ENCODE results near the gene TECPR2. TPM values are rescaled to one million over a fixed set of nuclear protein-coding genes. Genes with fewer than 3 reads are reported as not detected.

TECPR2 gene
- total RNA-seq, 2 experiments from 2014 or later: 4.7 to 5.0 TPM

- H3K36me3 Mint-ChIP-seq (ENCODE audit: low read depth): peaks cover 3% of the 10 kb centered on the region
- no peak for TF ChIP-seq CTCF (IDR thresholded peaks at IDR 0.05)
- intact Hi-C loops (cut with micrococcal nuclease): no loop called here
- no peak for DNase-seq
- no peak overlapping the region for H3K27ac Mint-ChIP-seq
- no peak overlapping the region for H3K4me3 Mint-ChIP-seq
- CTCF ChIA-PET: interaction anchor here (1.4 to 4.7 kb wide), 2 partner anchors 15 to 64 kb away, joined by 5 to 26 read pairs; no protein-coding TSS in a partner anchor
- H3K9me3 Mint-ChIP-seq: no peaks in the 10 kb centered on the region
- no peak for ATAC-seq
- no peaks in the 10 kb centered on the region for H3K4me1 Mint-ChIP-seq (ENCODE audit: low read depth)
- no peaks in the 10 kb centered on the region for H3K27me3 Mint-ChIP-seq
- POLR2A ChIA-PET: no interaction called here
Observed at GRCh38 chr14:102452302-102452701, 89.6 kb downstream of the TECPR2 start.

- no peak for DNase-seq
- intact Hi-C loops (cut with micrococcal nuclease): no loop called here
- no peaks in the 10 kb centered on the region for H3K27me3 Mint-ChIP-seq
Observed at GRCh38 chr14:102454711-102455110, 92.0 kb downstream of the TECPR2 start.

GRCh38 chr14:102457509-102457908, 94.8 kb downstream of the TECPR2 start:
- DNase-seq (no peak), ATAC-seq (no peak)
- POLR2A ChIA-PET: no interaction called here
- Mint-ChIP-seq H3K36me3 (ENCODE audit: low read depth) (peaks cover 4% of the 10 kb centered on the region), H3K4me1 (ENCODE audit: low read depth) (peaks cover 5% of the 10 kb centered on the region), H3K27me3 (no peaks in the 10 kb centered on the region), H3K9me3 (no peaks in the 10 kb centered on the region), H3K27ac (no peak overlapping the region), H3K4me3 (no peak overlapping the region)
- intact Hi-C loops (cut with micrococcal nuclease): no loop called here
- no peak for TF ChIP-seq CTCF (IDR thresholded peaks at IDR 0.05)
- CTCF ChIA-PET: no interaction called here

More at GRCh38 chr14:102454711-102455110, 92.0 kb downstream of the TECPR2 start:
- no peak for TF ChIP-seq CTCF (IDR thresholded peaks at IDR 0.05)
- Mint-ChIP-seq H3K4me3 (no peak overlapping the region), H3K4me1 (ENCODE audit: low read depth) (no peaks in the 10 kb centered on the region), H3K36me3 (ENCODE audit: low read depth) (peaks cover 4% of the 10 kb centered on the region), H3K9me3 (no peaks in the 10 kb centered on the region), H3K27ac (no peak overlapping the region)
- CTCF ChIA-PET: interaction anchor here (1.2 kb wide), 1 partner anchor 16 kb away, joined by 4 read pairs; no protein-coding TSS in a partner anchor
- POLR2A ChIA-PET: no interaction called here
- ATAC-seq: no peak

GRCh38 chr14:102461490-102462338, 99.0 kb downstream of the TECPR2 start:
- intact Hi-C loops (cut with micrococcal nuclease): no loop called here
- ChIA-PET CTCF (interaction anchor here (1.4 kb wide), 1 partner anchor 24 kb away, joined by 8 read pairs; no protein-coding TSS in a partner anchor), POLR2A (no interaction called here)
- no peak overlapping the region for H3K27ac Mint-ChIP-seq
- H3K4me1 Mint-ChIP-seq (ENCODE audit: low read depth): peaks cover 5% of the 10 kb centered on the region
- H3K4me3 Mint-ChIP-seq: no peak overlapping the region
- no peaks in the 10 kb centered on the region for H3K9me3 Mint-ChIP-seq
- DNase-seq: peak; percentile 4
- H3K27me3 Mint-ChIP-seq: no peaks in the 10 kb centered on the region
- TF ChIP-seq CTCF (IDR thresholded peaks at IDR 0.05): no peak
- H3K36me3 Mint-ChIP-seq (ENCODE audit: low read depth): peaks cover 2% of the 10 kb centered on the region
- no peak for ATAC-seq

GRCh38 chr14:102462391-102462790, 99.7 kb downstream of the TECPR2 start:
- Mint-ChIP-seq H3K9me3 (no peaks in the 10 kb centered on the region), H3K4me3 (no peak overlapping the region), H3K27me3 (no peaks in the 10 kb centered on the region), H3K4me1 (ENCODE audit: low read depth) (peaks cover 5% of the 10 kb centered on the region), H3K36me3 (ENCODE audit: low read depth) (peaks cover 4% of the 10 kb centered on the region), H3K27ac (no peak overlapping the region)
- TF ChIP-seq CTCF (IDR thresholded peaks at IDR 0.05): no peak
- ATAC-seq (no peak), DNase-seq (no peak)
- CTCF ChIA-PET: interaction anchor here (1.4 kb wide), 1 partner anchor 24 kb away, joined by 8 read pairs; no protein-coding TSS in a partner anchor
- intact Hi-C loops (cut with micrococcal nuclease): no loop called here
- POLR2A ChIA-PET: no interaction called here
